HG03064 (cell line): ENCODE results near the gene ACTMAP.
"Not testable (repeated sequence)": the region's sequence is repeated elsewhere in the genome, so short reads cannot be mapped to it uniquely, and the experiment has no call there.

Source experiments
- ATAC-seq: cut with Tn5 transposase; IDR thresholded peaks from one replicate; pipeline ENCODE4 v1.9.1; 2021; ENCODE audit warnings: low read depth; ENCODE audit not compliant: unreplicated experiment

Gene ACTMAP

GRCh38 chr19:40745402-40745780, 4.9 kb downstream of the ACTMAP start:
- ATAC-seq = no peak

- ATAC-seq = no peak
Measured at GRCh38 chr19:40744554-40745401, 5.5 kb downstream of the ACTMAP start.

DNA sequence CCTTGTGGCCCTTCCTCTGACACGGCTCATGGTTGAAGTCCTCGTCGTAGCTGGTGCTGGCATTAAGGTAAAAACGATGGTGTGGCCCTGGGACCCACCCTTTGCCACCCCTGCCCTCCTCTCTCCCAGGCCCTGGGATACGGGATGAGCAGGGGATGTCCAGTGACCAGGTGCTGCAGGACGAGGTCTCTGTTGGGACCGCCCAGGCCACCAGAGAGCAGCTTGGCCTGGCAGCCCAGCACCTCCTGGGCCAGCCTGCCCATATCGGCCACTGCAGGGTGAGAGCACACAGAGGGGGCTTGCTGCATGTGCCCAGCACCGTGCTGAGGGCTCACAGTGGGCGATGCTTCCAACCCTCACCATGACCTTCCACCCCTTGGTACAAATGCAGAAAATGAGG, 6.4 kb downstream of the ACTMAP start:
- ATAC-seq = no peak

GRCh38 chr19:40742886-40743285, 7.4 kb downstream of the ACTMAP start:
- ATAC-seq = no peak

DNA sequence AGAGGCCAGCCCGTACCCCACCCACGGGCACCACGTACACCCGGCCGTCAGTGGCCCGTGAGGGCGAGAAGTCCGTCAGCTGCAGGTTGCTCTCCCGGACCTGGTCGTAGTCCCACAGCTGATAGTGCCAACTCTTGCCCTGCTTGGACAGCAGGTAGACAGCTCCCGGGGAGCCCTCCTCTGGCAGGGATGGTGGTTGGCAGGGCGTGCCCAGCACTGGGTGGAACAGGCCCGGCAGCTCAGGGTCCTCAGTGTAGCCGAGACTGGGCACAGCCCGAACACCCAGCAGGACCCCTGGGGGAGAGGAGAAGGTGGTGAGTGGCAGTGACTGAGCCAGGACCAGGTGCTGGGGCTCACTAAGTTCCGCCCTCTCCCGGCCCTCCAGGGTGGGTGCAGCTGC, 7.8 kb downstream of the ACTMAP start:
- no peak for ATAC-seq

DNA sequence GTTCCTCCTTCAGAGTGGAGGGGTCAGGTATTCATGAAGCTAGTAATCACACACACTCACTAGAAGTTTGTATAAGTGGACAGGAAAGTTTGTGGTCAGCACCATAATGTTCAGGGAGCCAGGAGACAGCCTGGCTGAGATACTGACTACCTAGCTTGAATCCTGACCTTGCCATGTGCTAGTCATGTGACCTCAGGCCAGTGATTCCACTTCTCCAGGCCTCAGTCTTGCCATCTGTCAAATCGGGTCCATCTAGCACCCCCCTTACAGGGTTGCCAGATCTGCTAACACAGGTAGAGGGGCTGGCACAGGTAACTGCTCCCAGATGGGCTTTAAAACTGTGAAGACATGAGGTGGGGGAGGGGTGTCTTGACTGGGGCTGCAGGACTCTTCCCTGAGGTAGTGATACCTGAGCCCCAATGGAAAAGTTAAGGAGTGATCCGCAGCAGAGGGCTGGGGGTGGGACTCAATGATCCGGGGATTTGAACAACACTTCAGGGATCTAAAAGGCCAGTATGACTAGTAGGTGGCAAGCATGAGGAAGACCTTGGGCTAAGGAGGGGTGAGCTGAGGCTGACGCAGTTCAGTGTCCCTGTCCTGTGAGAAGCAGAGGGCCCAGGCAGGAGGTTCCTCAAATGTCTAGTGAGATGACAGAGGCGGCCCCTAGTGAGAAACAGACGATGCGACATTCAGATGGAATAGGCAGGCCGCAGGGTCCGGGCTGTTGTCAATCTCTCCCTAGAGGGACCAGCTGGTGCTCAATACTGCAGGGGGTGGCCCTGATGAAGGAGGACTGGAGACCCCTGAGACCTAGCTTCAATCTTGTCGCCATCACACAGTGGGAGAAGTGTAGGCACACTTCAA, 8.5 kb downstream of the ACTMAP start:
- ATAC-seq = no peak

DNA sequence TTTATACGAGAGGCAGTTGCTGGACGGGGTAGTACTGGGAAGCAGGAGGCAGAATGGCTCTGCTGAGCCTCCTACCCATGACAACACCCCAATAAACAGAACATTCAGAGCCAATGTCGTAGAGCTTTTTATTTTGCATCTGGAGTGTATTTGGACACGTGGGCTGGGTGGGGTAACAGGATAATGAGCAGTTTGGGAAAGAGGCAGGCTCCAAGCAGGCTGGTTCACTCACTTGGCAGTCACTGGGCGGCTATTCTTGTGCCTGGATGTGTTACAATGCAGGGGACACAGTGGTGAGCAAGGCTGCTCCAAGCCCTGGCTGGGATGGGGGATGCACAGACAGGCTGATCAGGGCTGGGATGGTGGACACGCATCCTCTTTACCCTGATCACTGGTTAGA, 9.5 kb downstream of the ACTMAP start:
- no peak for ATAC-seq

DNA sequence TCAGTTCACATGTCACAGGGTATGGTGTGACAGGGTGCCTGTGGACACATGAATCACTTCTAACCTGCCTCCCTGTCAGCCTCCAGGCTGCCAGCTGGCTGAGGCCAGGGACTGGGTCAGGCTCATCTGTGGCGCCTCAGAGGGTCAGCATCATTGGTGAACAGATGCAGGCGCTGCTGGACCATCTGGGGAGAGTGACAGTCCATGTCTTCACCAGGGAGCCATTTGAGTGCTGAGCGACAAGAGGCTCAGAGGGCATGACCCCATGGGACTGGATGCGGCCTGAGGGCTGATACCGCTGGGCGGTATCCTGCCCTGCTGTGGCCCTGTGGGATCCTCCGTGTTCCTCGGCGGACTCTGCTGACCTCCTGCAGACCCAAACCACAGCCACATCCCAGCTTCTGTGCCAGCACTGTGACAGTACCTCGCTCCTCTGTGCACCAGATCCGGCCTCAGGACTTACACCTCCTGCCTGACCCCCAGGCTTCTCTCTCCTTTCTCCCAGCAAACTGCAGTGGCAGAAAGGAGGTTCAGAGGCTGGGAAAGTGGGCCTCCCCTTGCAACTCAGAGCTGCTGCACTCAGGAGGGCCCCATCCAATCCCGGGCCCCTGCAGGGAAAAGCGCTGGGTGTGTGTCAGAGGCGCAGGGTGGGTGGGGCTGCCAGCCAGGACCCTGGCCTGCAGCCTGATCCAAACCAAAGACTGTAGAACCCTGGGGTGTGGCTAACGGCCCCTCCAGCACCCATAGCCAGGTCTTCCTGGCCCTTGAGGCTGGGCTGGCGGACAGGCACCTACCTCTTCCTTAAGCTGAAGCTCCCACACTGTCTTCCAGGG, 10.2 kb downstream of the ACTMAP start:
- no peak for ATAC-seq

DNA sequence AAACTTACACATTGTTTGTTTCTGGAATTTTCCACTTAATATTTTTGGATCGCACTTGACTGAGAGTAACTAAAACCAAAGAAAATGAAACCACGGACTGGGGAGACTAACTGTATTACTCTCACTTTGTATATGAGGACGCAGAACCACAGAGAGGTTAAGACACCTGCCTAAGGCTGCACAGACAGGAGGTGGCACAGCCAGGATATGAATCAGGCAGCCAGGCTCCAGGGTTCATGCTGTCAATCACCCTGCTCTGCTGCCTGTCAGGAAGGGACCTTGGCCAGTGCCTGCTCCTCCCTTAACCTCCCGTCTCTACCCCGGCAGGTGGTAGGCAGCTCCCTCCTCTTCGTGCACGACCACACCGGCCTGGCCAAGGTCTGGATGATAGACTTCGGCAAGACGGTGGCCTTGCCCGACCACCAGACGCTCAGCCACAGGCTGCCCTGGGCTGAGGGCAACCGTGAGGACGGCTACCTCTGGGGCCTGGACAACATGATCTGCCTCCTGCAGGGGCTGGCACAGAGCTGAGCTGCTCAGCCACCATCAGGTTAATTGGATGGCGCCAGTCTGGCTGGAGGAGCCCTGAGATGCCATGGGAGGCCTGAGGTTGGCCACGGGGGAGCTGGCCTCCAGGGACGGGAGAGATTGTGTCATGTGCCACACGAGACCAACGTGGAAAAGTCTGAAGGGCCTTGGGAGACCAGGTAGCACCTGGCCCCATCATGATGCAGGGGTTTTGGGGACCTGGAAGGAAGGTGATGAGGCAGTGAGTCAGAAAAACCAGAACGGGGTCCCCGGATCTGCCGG, 11.0 kb downstream of the ACTMAP start:
- ATAC-seq = no peak

- ATAC-seq = no peak
Measured at GRCh38 chr19:40737102-40737644, 13.1 kb downstream of the ACTMAP start.

DNA sequence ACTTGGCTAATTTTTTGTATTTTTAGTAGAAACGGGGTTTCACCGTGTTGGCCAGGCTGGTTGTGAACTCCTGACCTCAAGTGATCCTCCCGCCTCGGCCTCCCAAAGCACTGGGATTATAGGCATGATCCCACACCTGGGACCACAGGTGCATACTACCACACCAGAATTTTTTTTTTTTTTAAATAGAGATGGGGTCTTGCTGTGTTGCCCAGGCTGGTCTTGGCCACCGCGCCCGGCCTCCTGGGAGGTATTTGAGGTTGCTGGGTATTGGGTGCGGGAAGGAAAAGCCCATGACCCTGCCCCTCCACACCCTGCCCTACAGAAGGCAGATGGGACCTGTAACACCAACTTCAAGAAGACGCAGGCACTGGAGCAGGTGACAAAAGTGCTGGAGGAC, 13.6 kb downstream of the ACTMAP start:
- ATAC-seq = no peak

DNA sequence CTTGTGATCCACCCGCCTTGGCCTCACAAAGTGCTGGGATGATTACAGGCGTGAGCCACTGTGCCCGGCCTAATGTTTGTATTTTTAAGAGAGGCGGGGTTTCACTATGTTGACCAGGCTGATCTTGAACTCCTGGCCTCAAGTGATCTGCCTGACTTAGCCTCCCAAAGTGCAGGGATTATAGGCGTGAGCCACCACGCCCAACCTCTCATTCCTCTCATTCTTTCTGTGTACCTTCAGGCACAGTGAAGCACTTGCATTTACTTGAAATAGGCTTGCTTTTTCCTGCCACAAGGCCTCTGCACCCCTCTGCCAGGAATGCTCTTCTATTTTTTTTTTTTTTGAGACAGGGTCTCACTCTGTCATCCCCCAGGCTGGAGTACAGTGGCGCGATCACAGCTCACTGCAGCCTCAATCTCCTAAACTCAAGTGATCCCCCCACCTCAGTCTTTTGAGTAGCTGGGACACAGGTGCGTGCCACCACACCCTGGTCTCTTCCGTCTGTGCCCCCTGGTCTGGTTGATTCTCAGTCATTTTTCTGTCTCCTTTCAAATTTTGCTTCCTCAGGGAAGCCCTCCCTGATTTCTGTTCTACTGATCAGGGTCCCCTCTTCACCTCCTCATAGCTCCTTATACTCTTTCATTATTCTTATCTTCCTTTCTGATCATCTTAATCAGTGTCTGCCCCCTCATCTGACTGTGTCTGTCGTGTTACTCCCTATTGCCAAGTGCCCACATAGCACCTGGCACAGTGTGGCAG, 15.1 kb downstream of the ACTMAP start:
- no peak for ATAC-seq

- no peak for ATAC-seq
Measured at GRCh38 chr19:40733149-40733548, 17.1 kb downstream of the ACTMAP start.

DNA sequence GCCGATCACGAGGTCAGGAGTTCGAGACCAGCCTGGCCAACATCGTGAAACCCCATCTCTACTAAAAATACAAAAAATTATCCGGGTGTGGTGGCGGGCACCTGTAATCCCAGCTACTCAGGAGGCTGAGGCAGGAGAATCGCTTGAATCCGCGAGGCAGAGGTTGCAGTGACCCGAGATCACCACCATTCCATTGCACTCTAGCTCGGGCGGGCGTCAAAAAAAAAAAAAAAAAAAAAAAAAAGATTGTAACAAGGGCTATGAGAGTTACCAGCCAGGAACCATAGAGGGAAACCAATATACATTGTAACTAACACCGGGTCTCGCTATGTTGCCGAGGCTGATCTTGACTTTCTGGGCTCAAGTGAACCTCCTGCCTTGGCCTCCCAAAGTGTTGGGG, 18.0 kb downstream of the ACTMAP start:
- not testable (repeated sequence) for ATAC-seq

DNA sequence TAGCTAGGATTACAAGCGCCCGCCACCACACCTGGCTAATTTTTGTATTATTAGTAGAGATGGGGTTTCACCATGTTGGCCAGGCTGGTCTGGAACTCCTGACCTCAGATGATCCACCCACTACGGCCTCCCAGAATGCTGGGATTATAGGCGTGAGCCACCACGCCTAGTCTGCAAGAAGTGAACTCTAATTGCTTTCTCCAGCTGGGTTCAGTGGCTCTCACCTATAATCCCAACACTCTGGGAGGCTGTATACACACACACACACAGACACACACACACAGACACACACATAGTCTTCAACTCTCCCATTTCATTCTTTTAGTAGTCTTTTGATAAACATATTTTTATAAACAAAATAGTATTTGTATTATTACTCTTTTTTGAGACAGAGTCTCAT, 20.2 kb downstream of the ACTMAP start:
- ATAC-seq = not testable (repeated sequence)

- no peak for ATAC-seq
Measured at GRCh38 chr19:40726279-40726678, 24.0 kb downstream of the ACTMAP start.

GRCh38 chr19:40724855-40725254, 25.4 kb downstream of the ACTMAP start:
- no peak for ATAC-seq

DNA sequence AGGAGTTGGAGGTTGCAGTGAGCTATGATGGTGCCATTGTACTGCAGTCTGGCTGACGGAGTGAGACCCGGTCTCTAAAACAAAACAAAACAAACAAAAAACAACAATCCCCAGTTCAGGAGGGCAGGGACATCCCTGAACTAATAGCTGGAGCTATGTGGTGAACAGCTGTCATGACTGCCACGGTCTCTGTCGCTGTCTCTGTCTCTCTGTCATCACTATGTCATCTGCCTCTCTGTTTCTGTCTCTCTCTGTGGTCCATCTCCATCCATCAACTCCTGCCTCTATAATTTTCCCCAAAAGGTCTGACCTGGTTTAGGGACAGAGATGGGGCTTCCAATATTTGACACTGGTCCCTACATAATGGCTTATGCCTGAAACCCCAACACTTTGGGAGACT, 26.0 kb downstream of the ACTMAP start:
- ATAC-seq = no peak

GRCh38 chr19:40723661-40724254, 26.5 kb downstream of the ACTMAP start:
- no peak for ATAC-seq
